Progenitor cell of endocrine pancreas (in vitro differentiated cells): Measurements from ENCODE around the gene RCAN3. TPM values are rescaled to one million over a fixed set of nuclear protein-coding genes. Genes with fewer than 3 reads are reported as not detected.

Experiments used
- DNase-seq: peaks from one replicate; pipeline ENCODE4 v3.0.0; 2021; ENCODE audit warnings: low spot score; ENCODE audit not compliant: unreplicated experiment
- H3K27ac Mint-ChIP-seq: 2 replicates; pipeline ENCODE4 v1.8.0; 2021; ENCODE audit warnings: mild to moderate bottlenecking, moderate library complexity, mixed read lengths
- H3K27me3 Mint-ChIP-seq: 2 replicates; pipeline ENCODE4 v1.8.0; 2021; ENCODE audit warnings: mixed read lengths
- H3K36me3 Mint-ChIP-seq: 2 replicates; pipeline ENCODE4 v1.8.0; 2022; ENCODE audit warnings: mixed read lengths; ENCODE audit not compliant: insufficient read depth
- H3K4me1 Mint-ChIP-seq: 2 replicates; pipeline ENCODE4 v1.8.0; 2021; ENCODE audit warnings: low read depth, mixed read lengths
- H3K4me3 Mint-ChIP-seq: 2 replicates; pipeline ENCODE4 v1.8.0; 2021; ENCODE audit warnings: low read depth, mild to moderate bottlenecking, moderate library complexity, mixed read lengths
- H3K9me3 Mint-ChIP-seq: 2 replicates; pipeline ENCODE4 v1.8.0; 2021; ENCODE audit warnings: low read depth, mixed read lengths
- total RNA-seq: library from RNA; stranded (reverse); gene quantifications from 2 replicates; pipeline ENCODE4 v1.2.1, GENCODE V29; 2021
- TF ChIP-seq, protein P1 (sequence below): fragments of 200-600 bp; sonication (generic); IDR thresholded peaks from one replicate; pipeline ENCODE4 v1.5.0; 2021; ENCODE audit warnings: antibody characterized with exemption, mild to moderate bottlenecking; ENCODE audit not compliant: unreplicated experiment

Gene RCAN3
- total RNA-seq, 1 donor from 2014 or later = 31.0 TPM

DNA sequence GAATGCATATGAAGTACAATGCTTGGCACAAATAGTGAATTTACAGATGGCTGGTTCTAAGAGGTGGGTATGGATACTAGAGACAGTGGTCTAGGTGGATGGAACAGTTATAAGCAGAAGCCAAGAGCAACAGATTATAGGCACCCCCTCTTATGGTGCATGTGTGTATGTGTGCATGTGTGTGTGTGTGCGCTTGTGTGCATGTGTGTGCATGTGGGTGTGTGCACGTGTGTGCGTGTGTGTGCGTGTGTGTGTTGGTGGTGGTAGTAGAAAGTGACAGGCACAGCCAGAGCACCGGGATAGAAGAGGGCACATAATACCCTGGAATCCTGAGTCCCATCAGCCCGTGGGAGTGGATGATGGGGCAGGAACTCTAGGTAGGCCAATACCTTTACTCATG lies 54.6 kb downstream of the RCAN3 start:
- no peak for DNase-seq
- Mint-ChIP-seq H3K9me3 (no peaks in the 10 kb centered on the region), H3K4me3 (no peak overlapping the region), H3K27ac (no peak overlapping the region), H3K36me3 (no peaks in the 10 kb centered on the region), H3K27me3 (peaks cover 28% of the 10 kb centered on the region), H3K4me1 (peaks cover 7% of the 10 kb centered on the region)
- TF ChIP-seq, protein P1, sequence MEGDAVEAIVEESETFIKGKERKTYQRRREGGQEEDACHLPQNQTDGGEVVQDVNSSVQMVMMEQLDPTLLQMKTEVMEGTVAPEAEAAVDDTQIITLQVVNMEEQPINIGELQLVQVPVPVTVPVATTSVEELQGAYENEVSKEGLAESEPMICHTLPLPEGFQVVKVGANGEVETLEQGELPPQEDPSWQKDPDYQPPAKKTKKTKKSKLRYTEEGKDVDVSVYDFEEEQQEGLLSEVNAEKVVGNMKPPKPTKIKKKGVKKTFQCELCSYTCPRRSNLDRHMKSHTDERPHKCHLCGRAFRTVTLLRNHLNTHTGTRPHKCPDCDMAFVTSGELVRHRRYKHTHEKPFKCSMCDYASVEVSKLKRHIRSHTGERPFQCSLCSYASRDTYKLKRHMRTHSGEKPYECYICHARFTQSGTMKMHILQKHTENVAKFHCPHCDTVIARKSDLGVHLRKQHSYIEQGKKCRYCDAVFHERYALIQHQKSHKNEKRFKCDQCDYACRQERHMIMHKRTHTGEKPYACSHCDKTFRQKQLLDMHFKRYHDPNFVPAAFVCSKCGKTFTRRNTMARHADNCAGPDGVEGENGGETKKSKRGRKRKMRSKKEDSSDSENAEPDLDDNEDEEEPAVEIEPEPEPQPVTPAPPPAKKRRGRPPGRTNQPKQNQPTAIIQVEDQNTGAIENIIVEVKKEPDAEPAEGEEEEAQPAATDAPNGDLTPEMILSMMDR = no peak

GRCh38 chr1:24557711-24558131 lies 55.1 kb downstream of the RCAN3 start:
- TF ChIP-seq, protein P1 = no peak
- Mint-ChIP-seq H3K4me1 (peaks cover 9% of the 10 kb centered on the region), H3K9me3 (no peaks in the 10 kb centered on the region), H3K36me3 (no peaks in the 10 kb centered on the region), H3K27me3 (peaks cover 28% of the 10 kb centered on the region), H3K27ac (no peak overlapping the region), H3K4me3 (no peak overlapping the region)
- DNase-seq = no peak

GRCh38 chr1:24558455-24558854 lies 55.8 kb downstream of the RCAN3 start:
- no peak for DNase-seq
- H3K4me3 Mint-ChIP-seq = no peak overlapping the region
- peaks cover 10% of the 10 kb centered on the region for H3K4me1 Mint-ChIP-seq
- H3K9me3 Mint-ChIP-seq = no peaks in the 10 kb centered on the region
- peaks cover 28% of the 10 kb centered on the region for H3K27me3 Mint-ChIP-seq
- no peaks in the 10 kb centered on the region for H3K36me3 Mint-ChIP-seq
- TF ChIP-seq, protein P1 = no peak
- H3K27ac Mint-ChIP-seq = no peak overlapping the region

DNA sequence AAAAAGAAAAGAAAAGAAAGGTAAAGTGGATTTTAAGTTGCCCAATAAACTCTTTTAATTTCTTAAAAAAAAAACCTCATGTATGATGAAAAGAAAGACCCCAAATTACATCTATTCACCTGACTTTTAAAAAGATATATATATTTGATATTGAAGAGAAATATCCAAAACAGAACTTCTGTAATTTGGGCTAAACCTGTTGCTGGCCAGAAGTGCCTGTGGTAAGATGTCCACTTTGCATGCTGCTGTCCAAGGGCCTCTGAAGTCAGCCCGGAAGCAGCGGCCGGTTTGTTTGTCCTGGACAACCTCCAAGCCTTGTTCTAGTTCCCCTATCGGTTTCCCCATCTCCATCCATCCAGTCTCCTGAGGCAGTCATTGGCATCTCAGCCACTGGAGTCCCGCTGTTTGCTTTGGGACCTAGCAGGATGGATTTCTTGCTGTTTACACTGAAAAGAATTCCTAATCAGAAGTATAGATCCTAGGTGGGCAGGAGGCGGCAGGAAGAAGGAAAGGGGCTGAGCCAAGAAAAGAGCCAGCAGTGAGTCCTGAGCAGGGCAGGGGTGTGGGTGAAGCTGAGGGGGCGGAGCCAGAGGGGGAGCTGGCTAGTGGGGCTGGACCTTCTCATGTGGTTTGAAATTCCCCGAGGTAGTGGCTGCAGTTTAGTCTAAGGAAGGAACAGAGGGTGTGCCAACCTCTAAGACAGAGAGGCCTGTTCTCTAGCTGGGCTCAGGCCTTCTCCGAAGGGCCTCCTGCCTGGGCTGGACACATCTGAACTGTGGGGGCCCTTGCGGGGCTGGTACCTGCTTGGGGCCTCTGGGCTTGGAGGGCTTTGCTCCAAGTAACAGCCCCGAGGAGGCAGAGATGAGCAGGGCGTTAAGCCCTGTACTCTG lies 56.5 kb downstream of the RCAN3 start:
- H3K36me3 Mint-ChIP-seq = no peaks in the 10 kb centered on the region
- no peak overlapping the region for H3K27ac Mint-ChIP-seq
- H3K9me3 Mint-ChIP-seq = no peaks in the 10 kb centered on the region
- H3K27me3 Mint-ChIP-seq = peaks cover 28% of the 10 kb centered on the region
- peaks cover 10% of the 10 kb centered on the region for H3K4me1 Mint-ChIP-seq
- TF ChIP-seq, protein P1 = no peak
- DNase-seq = no peak
- no peak overlapping the region for H3K4me3 Mint-ChIP-seq

- Mint-ChIP-seq H3K9me3 (no peaks in the 10 kb centered on the region), H3K36me3 (no peaks in the 10 kb centered on the region), H3K4me3 (no peak overlapping the region), H3K4me1 (peaks cover 9% of the 10 kb centered on the region), H3K27me3 (peaks cover 27% of the 10 kb centered on the region), H3K27ac (no peak overlapping the region)
- TF ChIP-seq, protein P1 = no peak
- DNase-seq = no peak
Observed at GRCh38 chr1:24560361-24560760, 57.7 kb downstream of the RCAN3 start.
